Measurements from ENCODE around the gene THADA.
"Not testable (repeated sequence)": the region's sequence is repeated elsewhere in the genome, so short reads cannot be mapped to it uniquely, and the experiment has no call there.

THADA gene, protein sequence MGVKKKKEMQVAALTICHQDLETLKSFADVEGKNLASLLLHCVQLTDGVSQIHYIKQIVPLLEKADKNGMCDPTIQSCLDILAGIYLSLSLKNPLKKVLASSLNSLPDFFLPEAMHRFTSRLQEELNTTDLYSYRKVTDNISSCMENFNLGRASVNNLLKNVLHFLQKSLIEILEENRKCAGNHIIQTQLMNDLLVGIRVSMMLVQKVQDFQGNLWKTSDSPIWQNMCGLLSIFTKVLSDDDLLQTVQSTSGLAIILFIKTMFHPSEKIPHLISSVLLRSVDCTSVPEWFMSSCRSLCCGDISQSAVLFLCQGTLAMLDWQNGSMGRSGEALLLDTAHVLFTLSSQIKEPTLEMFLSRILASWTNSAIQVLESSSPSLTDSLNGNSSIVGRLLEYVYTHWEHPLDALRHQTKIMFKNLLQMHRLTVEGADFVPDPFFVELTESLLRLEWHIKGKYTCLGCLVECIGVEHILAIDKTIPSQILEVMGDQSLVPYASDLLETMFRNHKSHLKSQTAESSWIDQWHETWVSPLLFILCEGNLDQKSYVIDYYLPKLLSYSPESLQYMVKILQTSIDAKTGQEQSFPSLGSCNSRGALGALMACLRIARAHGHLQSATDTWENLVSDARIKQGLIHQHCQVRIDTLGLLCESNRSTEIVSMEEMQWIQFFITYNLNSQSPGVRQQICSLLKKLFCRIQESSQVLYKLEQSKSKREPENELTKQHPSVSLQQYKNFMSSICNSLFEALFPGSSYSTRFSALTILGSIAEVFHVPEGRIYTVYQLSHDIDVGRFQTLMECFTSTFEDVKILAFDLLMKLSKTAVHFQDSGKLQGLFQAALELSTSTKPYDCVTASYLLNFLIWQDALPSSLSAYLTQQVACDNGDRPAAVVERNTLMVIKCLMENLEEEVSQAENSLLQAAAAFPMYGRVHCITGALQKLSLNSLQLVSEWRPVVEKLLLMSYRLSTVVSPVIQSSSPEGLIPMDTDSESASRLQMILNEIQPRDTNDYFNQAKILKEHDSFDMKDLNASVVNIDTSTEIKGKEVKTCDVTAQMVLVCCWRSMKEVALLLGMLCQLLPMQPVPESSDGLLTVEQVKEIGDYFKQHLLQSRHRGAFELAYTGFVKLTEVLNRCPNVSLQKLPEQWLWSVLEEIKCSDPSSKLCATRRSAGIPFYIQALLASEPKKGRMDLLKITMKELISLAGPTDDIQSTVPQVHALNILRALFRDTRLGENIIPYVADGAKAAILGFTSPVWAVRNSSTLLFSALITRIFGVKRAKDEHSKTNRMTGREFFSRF (N-terminal part only)
- 91.1 to 173 (median 122) reads per million in 9 experiments for total RNA-seq

DNA sequence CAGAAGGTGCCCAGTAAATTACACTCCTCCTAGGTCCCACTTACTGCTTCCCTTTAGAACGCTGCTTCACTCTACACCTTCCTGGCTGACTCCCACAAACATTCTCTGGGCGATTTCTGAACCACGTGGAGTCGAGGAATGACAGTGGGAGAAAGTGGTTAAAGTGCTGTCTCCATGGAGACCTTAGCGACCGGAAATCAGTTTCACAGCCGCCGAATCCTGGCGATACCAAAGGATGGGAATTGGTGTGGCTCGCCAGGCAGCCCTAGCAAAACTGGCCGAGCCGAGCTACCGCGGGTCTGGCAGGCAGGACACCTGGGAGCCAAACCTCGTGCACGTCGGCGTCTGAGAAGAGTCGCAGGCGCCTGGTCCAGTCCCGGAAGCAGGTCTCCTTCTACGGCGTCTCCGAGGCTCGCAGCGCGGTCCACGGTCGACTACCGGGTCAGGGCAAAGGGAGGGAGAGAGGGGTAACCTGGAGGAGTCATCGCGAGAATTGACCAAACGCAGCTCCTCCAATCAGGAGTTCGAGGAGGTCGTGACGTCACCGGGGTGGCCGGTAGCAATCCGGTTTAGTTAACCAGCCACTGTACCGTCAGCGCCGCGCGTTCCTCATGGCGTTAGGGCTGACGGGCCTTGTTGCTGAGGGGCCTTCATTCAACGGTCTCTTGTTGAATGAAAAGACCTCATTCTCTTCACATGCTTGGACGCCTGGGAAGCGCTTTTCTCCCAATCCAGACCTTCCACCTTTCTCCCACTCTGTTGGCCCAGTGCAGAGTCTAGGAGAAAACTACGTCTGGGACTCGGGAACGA, at the start of gene THADA:
TSS of gene THADA (minus strand) at position 436 of the 810 bp plus-strand sequence. CDS start 3,646 bp downstream, outside the sequence.
- peaks cover 22 to 34% of the 10 kb centered on the region in 2 donors for H3K4me1 Mint-ChIP-seq (ENCODE audit: low read depth in 2 of 2)
- peak within 1 kb of the TSS; percentile 98 for H3K27ac Mint-ChIP-seq
- peaks cover 17% of the 10 kb centered on the region for H3K36me3 Mint-ChIP-seq (ENCODE audit: insufficient read depth)
- H3K9me3 Mint-ChIP-seq, result no peaks in the 10 kb centered on the region
- H3K27me3 Mint-ChIP-seq, result peaks cover 5 to 8% of the 10 kb centered on the region in 2 donors
- ATAC-seq (replicated peaks) (peak; percentile 95), DNase-seq (peak; percentile 94 to 96 (median 95))
- H3K4me3 Mint-ChIP-seq, result peak within 1 kb of the TSS; percentile 89 to 94

DNA sequence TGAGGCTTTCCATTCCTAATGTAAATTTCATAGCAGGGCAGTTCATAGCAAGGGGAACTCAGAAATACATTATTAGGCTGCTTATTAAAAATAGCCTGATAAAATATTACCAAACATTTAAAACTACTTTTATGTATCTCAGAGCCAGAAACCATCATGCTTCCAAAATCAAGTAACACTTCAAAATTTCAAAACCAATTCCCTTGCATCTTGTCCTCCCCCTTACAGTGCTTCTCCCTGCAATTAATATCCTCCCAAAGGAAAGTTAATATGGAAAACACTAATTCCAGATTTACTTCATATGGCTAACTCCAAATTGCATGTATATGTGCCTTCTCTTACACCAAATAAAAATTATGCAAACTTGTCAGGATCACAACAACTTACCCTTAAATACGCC, 47.8 kb upstream of the THADA start:
- Mint-ChIP-seq H3K4me1 (ENCODE audit: low read depth in 2 of 2) (no peaks in the 10 kb centered on the region), H3K4me3 (no peak overlapping the region), H3K27me3 (peaks cover 24 to 34% of the 10 kb centered on the region in 2 donors), H3K36me3 (ENCODE audit: insufficient read depth) (no peaks in the 10 kb centered on the region), H3K27ac (no peak overlapping the region), H3K9me3 (no peaks in the 10 kb centered on the region)
- no peak for DNase-seq
- no peak for ATAC-seq (replicated peaks)

DNA sequence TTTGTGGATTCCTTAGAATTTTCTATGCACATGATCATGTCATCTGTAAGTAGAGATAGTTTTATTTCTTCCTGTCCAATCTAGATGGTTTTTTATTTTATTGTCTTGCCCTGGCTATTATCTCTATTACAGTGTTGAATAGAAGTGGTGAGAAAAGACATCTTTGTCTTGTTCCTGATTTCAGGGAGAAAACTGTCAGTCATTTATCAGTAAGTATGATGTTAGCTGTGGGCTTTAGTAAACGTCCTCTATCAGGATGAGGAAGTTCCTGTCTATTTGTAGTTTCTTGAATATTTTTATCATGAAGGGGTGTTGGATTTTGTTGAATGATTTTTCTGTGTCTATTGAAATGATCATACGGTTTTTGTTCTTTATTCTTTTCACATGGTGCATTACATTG, 46.5 kb upstream of the THADA start:
- Mint-ChIP-seq H3K4me3 (no peak overlapping the region), H3K9me3 (no peaks in the 10 kb centered on the region), H3K4me1 (ENCODE audit: low read depth in 2 of 2) (peaks cover 0 to 5% of the 10 kb centered on the region in 2 donors), H3K27me3 (peaks cover 13 to 24% of the 10 kb centered on the region in 2 donors), H3K27ac (no peak overlapping the region), H3K36me3 (ENCODE audit: insufficient read depth) (no peaks in the 10 kb centered on the region)
- DNase-seq (no peak), ATAC-seq (replicated peaks) (no peak)

GRCh38 chr2:43637030-43637803, 41.4 kb upstream of the THADA start, which contains the start of gene PLEKHH2:
TSS of gene PLEKHH2 (plus strand) at chr2:43637260. CDS start at chr2:43644674, 7,414 bp downstream.
- H3K27ac Mint-ChIP-seq, result peak within 1 kb of the TSS; percentile 27 to 91
- no peaks in the 10 kb centered on the region for H3K9me3 Mint-ChIP-seq
- peaks cover 45 to 49% of the 10 kb centered on the region in 2 donors for H3K27me3 Mint-ChIP-seq
- DNase-seq (peak; percentile 78 to 84 (median 80)), ATAC-seq (replicated peaks) (peak; percentile 99)
- H3K4me1 Mint-ChIP-seq (ENCODE audit: low read depth in 2 of 2), result peaks cover 11 to 12% of the 10 kb centered on the region in 2 donors
- peak within 1 kb of the TSS; percentile 87 to 95 for H3K4me3 Mint-ChIP-seq
- peaks cover 4% of the 10 kb centered on the region for H3K36me3 Mint-ChIP-seq (ENCODE audit: insufficient read depth)

DNA sequence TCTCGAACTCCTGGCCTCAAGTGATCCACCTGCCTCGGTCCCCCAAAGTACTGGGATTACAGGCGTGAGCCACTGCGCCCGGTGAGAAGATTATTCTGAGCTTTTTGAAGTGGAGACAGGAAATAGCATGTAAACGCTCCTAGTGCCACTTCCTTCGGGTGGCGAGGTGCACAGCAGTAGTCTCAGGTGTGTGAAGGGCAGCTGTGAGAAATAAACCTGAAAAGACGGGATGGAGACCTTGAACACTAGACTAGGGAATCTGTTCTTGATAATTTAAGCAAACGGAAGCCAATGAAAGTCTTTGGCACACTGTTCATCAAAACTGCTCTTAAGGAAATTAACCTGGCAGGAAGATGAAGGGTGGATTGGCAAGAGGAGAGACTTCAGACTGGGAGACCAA, 40.8 kb upstream of the THADA start:
- H3K27ac Mint-ChIP-seq, result peak overlapping the region; percentile 27 to 91
- no peaks in the 10 kb centered on the region for H3K9me3 Mint-ChIP-seq
- H3K36me3 Mint-ChIP-seq (ENCODE audit: insufficient read depth), result peaks cover 4% of the 10 kb centered on the region
- peak in 1 of 3 experiments; percentile 7 for DNase-seq
- peaks cover 11 to 14% of the 10 kb centered on the region in 2 donors for H3K4me1 Mint-ChIP-seq (ENCODE audit: low read depth in 2 of 2)
- peaks cover 51 to 55% of the 10 kb centered on the region in 2 donors for H3K27me3 Mint-ChIP-seq
- peak overlapping the region; percentile 87 to 95 for H3K4me3 Mint-ChIP-seq
- peak; percentile 40 for ATAC-seq (replicated peaks)

- not testable (repeated sequence) for H3K9me3 Mint-ChIP-seq; ATAC-seq (replicated peaks); DNase-seq; H3K36me3 Mint-ChIP-seq (ENCODE audit: insufficient read depth)
- Mint-ChIP-seq H3K27ac (peak overlapping the region in 1 of 2 donors; percentile 91), H3K4me1 (ENCODE audit: low read depth in 2 of 2) (peaks cover 11 to 14% of the 10 kb centered on the region in 2 donors), H3K4me3 (peak overlapping the region; percentile 87 to 95), H3K27me3 (peaks cover 56 to 59% of the 10 kb centered on the region in 2 donors)
These were observed 40.3 kb upstream of the THADA start for GRCh38 chr2:43636153-43636552.

GRCh38 chr2:43634604-43635306, 38.9 kb upstream of the THADA start:
- Mint-ChIP-seq H3K27me3 (peaks cover 63 to 68% of the 10 kb centered on the region in 2 donors), H3K27ac (no peak overlapping the region), H3K9me3 (no peaks in the 10 kb centered on the region), H3K4me1 (ENCODE audit: low read depth in 2 of 2) (peaks cover 11 to 14% of the 10 kb centered on the region in 2 donors), H3K36me3 (ENCODE audit: insufficient read depth) (peaks cover 4% of the 10 kb centered on the region), H3K4me3 (no peak overlapping the region)
- DNase-seq (no peak), ATAC-seq (replicated peaks) (no peak)

DNA sequence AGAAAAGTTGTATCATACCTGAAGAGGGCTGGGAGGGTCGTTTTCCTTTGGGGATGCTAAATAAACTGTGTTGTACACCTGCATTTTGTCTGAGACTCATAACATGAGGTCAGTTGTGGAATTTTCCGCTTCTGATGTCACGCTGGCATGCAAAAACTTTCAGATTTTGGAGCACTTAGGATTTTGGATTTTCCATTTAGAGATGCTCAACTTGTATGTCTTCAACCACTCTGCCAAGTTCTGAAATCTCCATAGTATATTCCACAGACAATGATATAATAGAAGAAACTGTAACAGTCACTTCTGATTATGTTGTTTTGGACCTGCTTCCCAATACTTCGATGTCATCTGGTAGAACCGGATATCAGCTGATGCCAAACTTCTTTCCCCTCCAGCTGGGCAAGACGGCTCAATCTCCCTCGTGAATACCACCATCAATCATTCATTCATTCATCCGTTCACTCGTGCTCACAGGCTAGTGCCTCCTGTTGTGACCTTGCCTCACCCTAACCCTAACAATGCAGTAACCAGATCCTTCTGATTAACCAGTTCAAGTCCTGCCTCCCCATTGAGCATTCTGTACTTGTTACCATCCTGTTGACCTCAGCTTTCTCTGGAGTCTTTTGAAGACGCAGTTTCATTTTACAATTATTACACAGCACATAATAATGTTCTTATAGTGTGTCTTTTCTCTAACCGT, 35.9 kb upstream of the THADA start:
- peaks cover 4% of the 10 kb centered on the region for H3K36me3 Mint-ChIP-seq (ENCODE audit: insufficient read depth)
- no peaks in the 10 kb centered on the region for H3K9me3 Mint-ChIP-seq
- ATAC-seq (replicated peaks), result no peak
- peaks cover 7 to 9% of the 10 kb centered on the region in 2 donors for H3K4me1 Mint-ChIP-seq (ENCODE audit: low read depth in 2 of 2)
- peaks cover 67 to 78% of the 10 kb centered on the region in 2 donors for H3K27me3 Mint-ChIP-seq
- no peak overlapping the region for H3K27ac Mint-ChIP-seq
- no peak overlapping the region for H3K4me3 Mint-ChIP-seq
- DNase-seq, result no peak

- ATAC-seq (replicated peaks), result no peak
These were observed 27.2 kb upstream of the THADA start for GRCh38 chr2:43622931-43623451.

DNA sequence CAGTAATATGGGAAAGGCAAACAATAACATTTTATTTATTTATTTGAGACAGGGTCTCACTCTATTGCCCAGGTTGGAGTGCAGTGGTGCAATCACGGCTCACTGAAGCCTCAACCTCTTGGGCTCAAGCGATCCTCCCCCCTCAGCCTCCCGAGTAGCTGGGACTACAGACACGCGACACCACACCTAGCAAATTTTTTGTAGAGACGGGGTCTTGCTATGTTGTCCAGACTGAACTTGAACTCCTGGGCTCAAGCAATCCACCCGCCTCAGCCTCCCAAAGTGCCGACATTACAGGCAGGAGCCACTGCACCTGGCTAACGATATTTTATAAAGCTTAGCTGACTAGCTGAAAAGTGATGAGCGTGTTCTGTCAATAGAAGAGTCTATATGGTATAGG, 23.7 kb upstream of the THADA start:
- Mint-ChIP-seq H3K9me3 (no peaks in the 10 kb centered on the region), H3K27me3 (peaks cover 40 to 47% of the 10 kb centered on the region in 2 donors), H3K4me1 (ENCODE audit: low read depth in 2 of 2) (no peaks in the 10 kb centered on the region), H3K36me3 (ENCODE audit: insufficient read depth) (no peaks in the 10 kb centered on the region), H3K4me3 (no peak overlapping the region), H3K27ac (no peak overlapping the region)
- no peak for DNase-seq
- no peak for ATAC-seq (replicated peaks)

More at GRCh38 chr2:43622931-43623451, 27.2 kb upstream of the THADA start:
- no peak for DNase-seq
- Mint-ChIP-seq H3K27me3 (peaks cover 25 to 62% of the 10 kb centered on the region in 2 donors), H3K4me1 (ENCODE audit: low read depth in 2 of 2) (no peaks in the 10 kb centered on the region), H3K9me3 (no peaks in the 10 kb centered on the region), H3K27ac (no peak overlapping the region), H3K4me3 (no peak overlapping the region), H3K36me3 (ENCODE audit: insufficient read depth) (no peaks in the 10 kb centered on the region)
